Endodermal cell (in vitro differentiated cells): ENCODE results near the gene MBD3. TPM values are rescaled to one million over a fixed set of nuclear protein-coding genes. Genes with fewer than 3 reads are reported as not detected.

Experiments
- DNase-seq: peaks from one replicate; pipeline ENCODE4 v3.0.0-alpha.2; 2017
- H3K27ac ChIP-seq: 2 replicates; pipeline ENCODE4 v1.5.1; 2013; ENCODE audit warnings: mild to moderate bottlenecking, low read depth, low read length, moderate library complexity
- H3K27me3 ChIP-seq: 2 replicates; pipeline ENCODE4 v1.6.1; 2013; ENCODE audit warnings: mild to moderate bottlenecking, low read length, moderate library complexity; ENCODE audit not compliant: insufficient read depth, control insufficient read depth, poor library complexity, severe bottlenecking
- H3K36me3 ChIP-seq: 2 replicates; pipeline ENCODE4 v1.7.0; 2013; ENCODE audit warnings: mild to moderate bottlenecking, low read length, moderate library complexity; ENCODE audit not compliant: control insufficient read depth, insufficient read depth
- H3K4me1 ChIP-seq: one replicate; pipeline ENCODE4 v1.7.0; 2013; ENCODE audit warnings: low read length; ENCODE audit not compliant: control insufficient read depth, insufficient read depth
- H3K4me3 ChIP-seq: 2 replicates; pipeline ENCODE4 v1.5.1; 2013; ENCODE audit warnings: mild to moderate bottlenecking, low read length, moderate library complexity
- H3K9ac ChIP-seq: 2 replicates; pipeline ENCODE4 v1.6.1; 2013; ENCODE audit warnings: mild to moderate bottlenecking, low read length, moderate library complexity; ENCODE audit not compliant: poor library complexity, severe bottlenecking; ENCODE audit errors: extremely low read depth
- H3K9me3 ChIP-seq: 2 replicates; pipeline ENCODE4 v1.6.1; 2013; ENCODE audit warnings: mild to moderate bottlenecking, low read length, moderate library complexity; ENCODE audit not compliant: control insufficient read depth
- H3K27ac Mint-ChIP-seq: 2 replicates; pipeline ENCODE4 v1.8.0; 2020; ENCODE audit warnings: mixed read lengths
- H3K27me3 Mint-ChIP-seq: 2 replicates; pipeline ENCODE4 v1.8.0; 2021; ENCODE audit warnings: mild to moderate bottlenecking, mixed read lengths; ENCODE audit not compliant: insufficient read depth
- H3K36me3 Mint-ChIP-seq: 2 replicates; pipeline ENCODE4 v1.8.0; 2020; ENCODE audit warnings: low read depth, mixed read lengths
- H3K4me1 Mint-ChIP-seq: 2 replicates; pipeline ENCODE4 v1.8.0; 2020; ENCODE audit warnings: mixed read lengths
- H3K4me3 Mint-ChIP-seq: 2 replicates; pipeline ENCODE4 v1.8.0; 2020; ENCODE audit warnings: mild to moderate bottlenecking, moderate library complexity, mixed read lengths
- H3K9me3 Mint-ChIP-seq: 2 replicates; pipeline ENCODE4 v1.8.0; 2020; ENCODE audit warnings: mild to moderate bottlenecking, mixed read lengths
- WGBS, 2 experiments: methylation state at CpG; one replicate each; pipeline versions ENCODE4 v1.1.5 to v1.1.7; 2013; ENCODE audit warnings: missing lambda C conversion rate in 2 of 2, mixed read lengths in 1 of 2; ENCODE audit not compliant: insufficient coverage in 1 of 2, insufficient read length in 1 of 2; 5-methylcytosine and 5-hydroxymethylcytosine counted together
- total RNA-seq, 2 donors: library from RNA; stranded (reverse); fragmentation: NEBNext Ultra II Directional in 1 of 2; extraction: Animal tissue kit (Norgen Biotek cat#: 25700) in 1 of 2; gene quantifications; 2 replicates in 1 of 2; 3 replicates in 1 of 2; pipeline ENCODE4 v1.2.1, GENCODE V29; 2021
- TF ChIP-seq, protein P1 (sequence below): fragments of 200-600 bp; sonication (generic); conservative IDR thresholded peaks from 2 replicates; pipeline ENCODE4 v1.5.0; 2021; ENCODE audit warnings: antibody characterized with exemption, mild to moderate bottlenecking

Gene MBD3
- total RNA-seq, 2 donors from 2014 or later: 108 TPM

DNA sequence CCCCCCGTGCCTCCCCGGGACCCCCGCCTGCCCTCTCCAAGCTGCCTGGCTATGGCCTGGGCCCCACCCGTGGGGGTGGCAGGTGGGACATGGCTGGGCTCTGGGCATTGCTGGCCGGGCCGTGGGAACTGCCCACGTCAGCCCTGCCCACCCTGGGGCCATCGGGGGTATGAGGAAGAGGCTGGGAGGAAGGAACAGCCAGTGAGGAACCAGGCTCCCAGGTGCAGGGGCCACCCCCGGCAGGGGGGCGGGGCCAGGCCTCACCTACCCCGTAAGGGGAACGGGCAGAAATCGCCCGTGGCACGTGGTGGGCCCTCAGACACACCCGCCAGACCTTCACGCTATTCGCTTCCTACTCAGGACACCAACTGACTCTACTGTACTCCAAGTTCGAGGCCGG is 37.3 kb upstream of the MBD3 start:
- H3K9me3 ChIP-seq: no peaks in the 10 kb centered on the region
- no peak for DNase-seq
- no peak overlapping the region for H3K9ac ChIP-seq
- H3K36me3 ChIP-seq: peaks cover 59% of the 10 kb centered on the region
- no peak overlapping the region for H3K4me3 Mint-ChIP-seq
- H3K27ac Mint-ChIP-seq: no peak overlapping the region
- TF ChIP-seq, protein P1, sequence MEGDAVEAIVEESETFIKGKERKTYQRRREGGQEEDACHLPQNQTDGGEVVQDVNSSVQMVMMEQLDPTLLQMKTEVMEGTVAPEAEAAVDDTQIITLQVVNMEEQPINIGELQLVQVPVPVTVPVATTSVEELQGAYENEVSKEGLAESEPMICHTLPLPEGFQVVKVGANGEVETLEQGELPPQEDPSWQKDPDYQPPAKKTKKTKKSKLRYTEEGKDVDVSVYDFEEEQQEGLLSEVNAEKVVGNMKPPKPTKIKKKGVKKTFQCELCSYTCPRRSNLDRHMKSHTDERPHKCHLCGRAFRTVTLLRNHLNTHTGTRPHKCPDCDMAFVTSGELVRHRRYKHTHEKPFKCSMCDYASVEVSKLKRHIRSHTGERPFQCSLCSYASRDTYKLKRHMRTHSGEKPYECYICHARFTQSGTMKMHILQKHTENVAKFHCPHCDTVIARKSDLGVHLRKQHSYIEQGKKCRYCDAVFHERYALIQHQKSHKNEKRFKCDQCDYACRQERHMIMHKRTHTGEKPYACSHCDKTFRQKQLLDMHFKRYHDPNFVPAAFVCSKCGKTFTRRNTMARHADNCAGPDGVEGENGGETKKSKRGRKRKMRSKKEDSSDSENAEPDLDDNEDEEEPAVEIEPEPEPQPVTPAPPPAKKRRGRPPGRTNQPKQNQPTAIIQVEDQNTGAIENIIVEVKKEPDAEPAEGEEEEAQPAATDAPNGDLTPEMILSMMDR: no peak
- no peaks in the 10 kb centered on the region for H3K4me1 ChIP-seq
- no peaks in the 10 kb centered on the region for H3K4me1 Mint-ChIP-seq
- 94 to 95% methylated on average over 14 to 20 of the region's 20 CpGs for WGBS, 2 experiments
- H3K27me3 Mint-ChIP-seq: no peaks in the 10 kb centered on the region
- H3K9me3 Mint-ChIP-seq: no peaks in the 10 kb centered on the region
- H3K36me3 Mint-ChIP-seq: peaks cover 31% of the 10 kb centered on the region
- no peak overlapping the region for H3K4me3 ChIP-seq
- no peaks in the 10 kb centered on the region for H3K27me3 ChIP-seq
- H3K27ac ChIP-seq: no peak overlapping the region

DNA sequence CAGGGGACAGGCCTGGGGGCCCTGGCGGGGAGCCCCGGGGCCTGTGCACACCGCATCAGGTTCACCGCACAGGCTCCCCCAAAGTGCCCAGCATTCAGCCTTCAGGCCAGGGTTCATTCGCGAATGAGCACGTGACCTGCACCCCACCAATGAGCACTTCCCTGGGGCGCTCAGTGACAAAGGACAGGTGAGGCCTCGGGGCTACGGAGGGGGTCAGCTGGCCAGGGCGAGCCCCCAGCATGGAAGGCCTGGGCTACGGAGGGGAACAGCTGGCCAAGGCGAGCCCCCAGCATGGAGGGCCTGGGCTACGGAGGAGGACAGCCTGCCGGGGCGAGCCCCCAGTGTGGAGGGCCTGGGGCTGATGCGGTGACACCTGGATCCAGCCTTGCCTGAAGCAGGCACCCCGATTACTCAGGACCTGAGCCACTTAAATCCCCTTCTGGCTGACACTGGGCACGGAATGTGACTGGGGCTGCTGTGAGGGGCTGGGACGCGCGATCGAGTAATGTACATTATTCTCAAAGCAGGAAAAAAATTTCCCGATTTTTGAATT is 36.7 kb upstream of the MBD3 start:
- peaks cover 31% of the 10 kb centered on the region for H3K36me3 Mint-ChIP-seq

DNA sequence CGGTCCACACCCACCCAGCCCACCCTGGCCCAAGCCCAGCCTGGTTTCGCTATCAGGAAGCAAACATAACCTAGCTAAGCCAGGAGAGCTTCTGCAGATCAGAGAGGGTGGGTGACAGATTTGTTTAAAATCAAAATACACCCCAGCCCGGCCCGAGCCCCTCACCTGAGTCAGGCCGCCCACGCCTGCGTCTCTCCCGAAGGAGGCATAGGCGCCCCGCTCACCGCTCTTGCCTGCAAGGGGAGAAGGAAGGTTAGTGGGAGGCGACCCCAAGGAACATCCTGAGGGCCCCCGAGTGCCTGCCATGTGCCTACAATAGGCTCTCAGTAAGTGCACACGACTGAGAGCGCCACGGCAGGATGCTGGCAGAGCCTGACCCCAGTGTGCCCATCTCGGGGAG is 34.5 kb upstream of the MBD3 start:
- Mint-ChIP-seq H3K27me3 (no peaks in the 10 kb centered on the region), H3K4me3 (no peak overlapping the region), H3K27ac (no peak overlapping the region), H3K9me3 (no peaks in the 10 kb centered on the region), H3K4me1 (no peaks in the 10 kb centered on the region), H3K36me3 (peaks cover 37% of the 10 kb centered on the region)
- Histone ChIP-seq H3K36me3 (peaks cover 58% of the 10 kb centered on the region), H3K4me1 (no peaks in the 10 kb centered on the region), H3K9ac (no peak overlapping the region), H3K4me3 (no peak overlapping the region), H3K27ac (no peak overlapping the region), H3K9me3 (no peaks in the 10 kb centered on the region), H3K27me3 (no peaks in the 10 kb centered on the region)
- DNase-seq: no peak
- TF ChIP-seq, protein P1: no peak
- 92 to 94% methylated on average over 4 to 17 of the region's 17 CpGs for WGBS, 2 experiments

More for the DNA sequence above, 36.7 kb upstream of the MBD3 start:
- peaks cover 59% of the 10 kb centered on the region for H3K36me3 ChIP-seq
- DNase-seq: no peak
- no peak overlapping the region for H3K9ac ChIP-seq
- H3K27ac Mint-ChIP-seq: no peak overlapping the region
- no peak overlapping the region for H3K27ac ChIP-seq
- TF ChIP-seq, protein P1: no peak
- H3K9me3 ChIP-seq: no peaks in the 10 kb centered on the region
- H3K9me3 Mint-ChIP-seq: no peaks in the 10 kb centered on the region
- no peak overlapping the region for H3K4me3 ChIP-seq
- no peaks in the 10 kb centered on the region for H3K4me1 Mint-ChIP-seq
- H3K4me1 ChIP-seq: no peaks in the 10 kb centered on the region
- no peaks in the 10 kb centered on the region for H3K27me3 ChIP-seq
- no peaks in the 10 kb centered on the region for H3K27me3 Mint-ChIP-seq
- H3K4me3 Mint-ChIP-seq: no peak overlapping the region
- 96 to 99% methylated on average over 17 to 24 of the region's 24 CpGs for WGBS, 2 experiments
